Endothelial cell of umbilical vein (primary cell): ENCODE data around the gene SLC35B2.
A peak's percentile ranks its signal among the peaks of the same experiment; 100 is the strongest.

Experiments used
- CTCF ChIP-seq, 2 donors: IDR thresholded peaks; 1 replicate in 1 of 2; 2 replicates in 1 of 2; pipeline ENCODE4 v1.5.1; 2011; ENCODE audit warnings: low read length in 2 of 2, mild to moderate bottlenecking in 2 of 2, moderate library complexity in 2 of 2, control low read depth in 1 of 2, inconsistent platforms in 1 of 2, low read depth in 1 of 2; ENCODE audit not compliant: insufficient read depth in 1 of 2; ENCODE audit errors: extremely low read depth in 1 of 2
- EZH2 ChIP-seq: IDR thresholded peaks from 2 replicates; pipeline ENCODE4 v1.6.1; 2012; ENCODE audit warnings: borderline replicate concordance, low read depth, mild to moderate bottlenecking, moderate library complexity, low read length, inconsistent platforms; ENCODE audit not compliant: severe bottlenecking
- FOS ChIP-seq: IDR thresholded peaks from 2 replicates; pipeline ENCODE4 v1.6.1; 2011; ENCODE audit warnings: mild to moderate bottlenecking, low read length, moderate library complexity, borderline replicate concordance; ENCODE audit not compliant: insufficient read depth
- JUN ChIP-seq: IDR thresholded peaks from 2 replicates; pipeline ENCODE4 v1.6.1; 2011; ENCODE audit warnings: borderline replicate concordance, low read depth; ENCODE audit not compliant: insufficient read length, insufficient read depth
- MYC ChIP-seq: IDR thresholded peaks from one replicate; pipeline ENCODE4 v1.6.1; 2011; ENCODE audit warnings: mild to moderate bottlenecking, low read depth, low read length
- POLR2A ChIP-seq: IDR thresholded peaks from 2 replicates; pipeline ENCODE4 v1.6.1; 2012; ENCODE audit warnings: low read depth, mild to moderate bottlenecking, control low read depth, low read length
- POLR2AphosphoS5 ChIP-seq: IDR thresholded peaks from 2 replicates; pipeline ENCODE4 v1.6.1; 2012; ENCODE audit warnings: low read depth, mild to moderate bottlenecking, control low read depth, low read length, moderate library complexity; ENCODE audit not compliant: insufficient read depth

DNA sequence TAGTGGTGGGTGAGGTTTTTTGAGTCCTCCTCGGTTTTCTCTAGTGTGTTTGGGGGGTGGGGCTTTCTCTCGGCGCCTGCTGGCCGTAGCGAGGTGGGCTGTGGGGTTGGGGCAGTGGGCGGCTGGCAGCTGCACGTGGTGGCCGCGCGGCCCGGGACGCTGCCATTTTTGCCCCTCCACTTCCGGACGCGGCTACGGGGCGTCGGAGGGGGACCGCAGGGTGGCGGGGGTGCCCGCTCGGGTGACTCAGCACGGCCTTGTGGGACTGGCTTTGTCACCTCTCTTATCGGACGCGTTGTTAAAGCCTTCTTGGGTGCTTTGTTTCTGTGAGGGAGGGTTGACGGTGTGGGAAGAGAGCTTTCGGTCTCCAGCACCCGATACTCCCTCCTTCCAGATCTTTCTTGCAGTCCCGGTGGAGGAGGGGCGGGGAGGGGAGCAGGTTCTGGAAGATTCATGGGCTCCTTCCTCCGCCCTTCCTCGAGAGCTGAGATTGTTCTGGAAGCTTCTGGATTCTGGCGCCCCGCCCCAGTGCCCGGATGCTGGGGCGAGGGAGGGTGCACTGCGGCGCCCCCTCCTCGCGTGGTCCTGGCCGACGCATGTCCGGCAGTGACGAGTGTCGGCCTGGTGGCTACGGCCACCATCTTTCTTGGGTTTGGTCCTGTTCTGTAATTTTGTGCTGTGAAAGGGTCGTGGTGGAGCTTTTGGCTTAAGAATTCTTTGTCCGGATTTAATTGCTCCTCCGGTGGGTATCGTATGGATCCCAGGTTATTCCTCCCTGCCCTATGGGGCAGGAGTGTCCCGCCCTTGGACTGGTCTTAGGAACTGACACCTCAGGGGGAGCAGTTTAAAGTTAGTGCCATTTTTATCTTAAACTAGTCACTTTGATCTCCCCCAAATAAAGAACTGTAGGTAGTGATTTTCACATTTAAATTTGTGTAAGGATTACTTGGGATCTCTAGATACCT is 9.7 kb downstream of the SLC35B2 start:
- TF ChIP-seq CTCF (IDR thresholded peaks at IDR 0.05; ENCODE audit: extremely low read depth in 1 of 2, insufficient read depth in 1 of 2, low read depth in 1 of 2, low read length in 2 of 2) (no peak), POLR2A (no peak), MYC (peak; percentile 87), POLR2AphosphoS5 (peak; percentile 49), EZH2 (no peak), JUN (no peak), FOS (no peak)
